HL-60 (cell line): ENCODE data around the gene MARVELD1.

Source experiments
- DNase-seq, 2 experiments: peaks; one replicate each; pipeline ENCODE4 v3.0.0-alpha.2; 2010 to 2020; ENCODE audit warnings: low read depth in 1 of 2, low spot score in 1 of 2
- H3K27ac ChIP-seq: fragments of 250-450 bp; sonication (Bioruptor Pico); replicated peaks from 2 replicates; pipeline ENCODE4 v1.5.1; 2020; ENCODE audit warnings: mild to moderate bottlenecking, moderate library complexity
- H3K27me3 ChIP-seq: fragments of 250-450 bp; sonication (Bioruptor Pico); 2 replicates; pipeline ENCODE4 v1.5.1; 2021; ENCODE audit warnings: mild to moderate bottlenecking, moderate library complexity; ENCODE audit not compliant: insufficient read depth, poor library complexity, severe bottlenecking
- H3K4me3 ChIP-seq: replicated peaks from 2 replicates; pipeline ENCODE4 v1.5.1; 2011; ENCODE audit warnings: mild to moderate bottlenecking, control low read depth, low read length; ENCODE audit not compliant: insufficient read depth
- CTCF ChIP-seq: IDR thresholded peaks from one replicate; pipeline ENCODE4 v1.5.1; 2011; ENCODE audit warnings: low read length, control low read depth, inconsistent platforms; ENCODE audit not compliant: insufficient read depth
- GABPA ChIP-seq: IDR thresholded peaks from 2 replicates; pipeline ENCODE4 v1.6.1; 2012; ENCODE audit warnings: low read depth
- POLR2AphosphoS5 ChIP-seq: IDR thresholded peaks from 2 replicates; pipeline ENCODE4 v1.6.1; 2012; ENCODE audit warnings: low read depth
- REST ChIP-seq: IDR thresholded peaks from 2 replicates; pipeline ENCODE4 v1.6.1; 2012; ENCODE audit warnings: low read depth; ENCODE audit not compliant: insufficient replicate concordance
- SPI1 ChIP-seq: IDR thresholded peaks from 2 replicates; pipeline ENCODE4 v1.6.1; 2012; ENCODE audit warnings: low read depth, mild to moderate bottlenecking, borderline replicate concordance

The MARVELD1 gene

DNA sequence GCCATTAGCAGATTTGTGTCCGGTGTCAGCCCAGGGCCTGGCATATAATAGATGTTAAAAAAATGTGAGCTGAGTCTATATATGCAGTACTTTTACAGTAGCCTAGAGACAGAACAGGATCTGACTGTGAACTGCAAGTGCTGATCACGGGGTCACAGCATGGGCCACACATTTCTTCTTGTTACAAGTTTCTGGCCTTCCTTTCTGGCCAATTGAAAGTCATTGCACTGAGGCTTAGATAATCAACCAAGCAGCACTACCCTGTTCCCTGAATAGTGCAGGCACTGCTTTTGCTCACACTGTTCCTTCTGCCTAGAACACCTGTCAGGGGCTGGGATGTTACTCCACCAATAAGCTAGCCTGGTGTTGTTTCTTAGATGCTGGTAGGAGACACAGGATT is 5.4 kb upstream of the MARVELD1 start:
- DNase-seq: no peak
- no peak overlapping the region for H3K27ac ChIP-seq
- no peak overlapping the region for H3K4me3 ChIP-seq
- TF ChIP-seq GABPA: no peak
- TF ChIP-seq CTCF: no peak
- TF ChIP-seq REST: no peak
- H3K27me3 ChIP-seq: no peaks in the 10 kb centered on the region

GRCh38 chr10:97708976-97709946 is 4.3 kb upstream of the MARVELD1 start:
- H3K27me3 ChIP-seq: no peaks in the 10 kb centered on the region
- no peak for TF ChIP-seq POLR2AphosphoS5
- no peak for TF ChIP-seq REST
- no peak for TF ChIP-seq GABPA
- TF ChIP-seq SPI1: no peak
- peak; percentile 65 for TF ChIP-seq CTCF
- H3K27ac ChIP-seq: no peak overlapping the region
- H3K4me3 ChIP-seq: no peak overlapping the region
- DNase-seq: peak in 1 of 2 experiments; percentile 52

DNA sequence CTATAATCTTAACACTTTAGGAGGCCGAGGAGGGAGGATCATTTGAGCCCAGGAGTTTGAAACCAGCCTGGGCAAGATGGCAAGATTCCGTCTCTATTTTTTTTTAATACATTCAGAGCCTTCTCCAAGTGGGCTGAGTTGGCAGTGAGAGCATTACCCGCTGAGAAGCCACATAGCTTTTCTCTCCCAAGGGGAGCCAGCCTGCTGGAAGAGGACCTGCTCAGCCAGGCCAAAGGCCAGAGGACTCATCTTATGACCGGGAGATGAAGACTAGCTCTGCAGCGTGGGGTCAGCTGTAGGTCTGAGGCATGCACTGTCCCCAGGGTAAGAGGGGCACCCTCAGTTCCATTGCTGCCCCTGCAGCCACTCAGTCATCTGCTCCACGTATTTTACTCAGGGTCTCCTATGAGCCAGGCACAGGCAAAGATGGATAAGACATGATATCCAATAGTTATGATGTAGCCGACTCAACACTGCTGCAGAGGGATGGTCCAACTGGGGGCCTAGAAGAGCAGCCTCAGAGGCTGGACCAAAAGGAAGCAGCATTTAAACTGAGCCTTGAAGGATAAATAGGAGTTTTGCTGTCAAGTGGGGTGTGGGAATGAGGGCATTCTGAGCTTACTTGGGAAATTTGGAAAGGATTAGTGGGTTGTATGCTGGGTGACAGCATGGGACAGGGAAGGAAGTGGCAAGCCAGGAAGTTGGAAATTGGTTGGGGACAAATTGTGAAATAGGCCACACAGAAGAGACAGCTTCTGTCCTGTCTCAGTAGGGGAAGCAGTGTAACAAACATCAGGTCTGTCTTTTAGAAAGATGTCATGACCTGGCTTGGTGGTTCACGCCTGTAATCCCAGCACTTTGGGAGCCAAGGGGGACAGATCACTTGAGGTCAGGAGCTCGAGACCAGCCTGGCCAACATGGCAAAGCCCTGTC is 1.6 kb upstream of the MARVELD1 start:
- Histone ChIP-seq H3K27ac (no peak overlapping the region), H3K27me3 (no peaks in the 10 kb centered on the region), H3K4me3 (no peak overlapping the region)
- TF ChIP-seq SPI1 (no peak; the same call in 1 of the 2 replicates), CTCF (no peak), POLR2AphosphoS5 (no peak), REST (no peak), GABPA (no peak)
- no peak for DNase-seq
